Endothelial cell of umbilical vein (primary cell): ENCODE measurements around the gene CTSK. TPM values are rescaled to one million over a fixed set of nuclear protein-coding genes. Genes with fewer than 3 reads are reported as not detected.

Experiments used
- BruUV-seq: library from RNA; stranded (reverse); fragments of 400-500 nt; replicated peaks from 2 replicates; lab custom pipeline; 2021; lab: Mats Ljungman, UMichigan
- CTCF ChIA-PET: fragments of 300-600, 350-600 bp; sonication (Branson Sonifier 250); formaldehyde crosslinking; loops from one replicate; lab custom pipeline; 2021; ENCODE audit warnings: antibody characterized with exemption, inconsistent platforms; lab: Charles Lee
- POLR2A ChIA-PET: fragments of 300-600, 350-600 bp; sonication (Branson Sonifier 250); formaldehyde crosslinking; loops from one replicate; lab custom pipeline; 2021; ENCODE audit warnings: antibody characterized with exemption, inconsistent platforms; lab: Charles Lee
- DNase-seq: peaks from one replicate; pipeline ENCODE4 v3.0.0-alpha.2; 2011; ENCODE audit warnings: low read depth, low spot score
- FAIRE-seq: peaks from 2 replicates; lab custom pipeline; 2011; peaks lifted over from hg19 to GRCh38; lab: Jason Lieb, UNC
- H2AFZ ChIP-seq: 2 replicates; pipeline ENCODE4 v1.6.0; 2012; ENCODE audit warnings: low read depth, low read length, control low read depth, inconsistent platforms
- H3K27ac ChIP-seq: 2 replicates; pipeline ENCODE4 v1.5.1; 2011; ENCODE audit warnings: low read depth, mild to moderate bottlenecking, control low read depth, low read length, moderate library complexity; ENCODE audit not compliant: insufficient read depth
- H3K27me3 ChIP-seq, 2 experiments: 2 replicates each; pipeline versions ENCODE4 v1.6.0 to v1.6.1; 2011; ENCODE audit warnings: low read length in 2 of 2, mixed read lengths in 1 of 2; ENCODE audit not compliant: control insufficient read depth in 2 of 2, insufficient read depth in 2 of 2
- H3K36me3 ChIP-seq, 2 experiments: 2 replicates in 1 of 2; 3 replicates in 1 of 2; pipeline ENCODE4 v1.5.1; 2011; ENCODE audit warnings: low read length in 2 of 2, mild to moderate bottlenecking in 1 of 2, moderate library complexity in 1 of 2; ENCODE audit not compliant: control insufficient read depth in 2 of 2, insufficient read depth in 2 of 2; ENCODE audit errors: extremely low read depth in 1 of 2
- H3K4me1 ChIP-seq: 3 replicates; pipeline ENCODE4 v1.5.1; 2011; ENCODE audit warnings: mild to moderate bottlenecking, low read length; ENCODE audit not compliant: control insufficient read depth, insufficient read depth; ENCODE audit errors: extremely low read depth
- H3K4me2 ChIP-seq: 2 replicates; pipeline ENCODE4 v1.6.1; 2011; ENCODE audit warnings: low read length, control low read depth, mixed read lengths; ENCODE audit not compliant: insufficient read depth
- H3K4me3 ChIP-seq, 3 experiments: fragments of 200-600 bp in 1 of 3; sonication (generic), shearing (Covaris generic) in 1 of 3; replicated peaks in 1 of 3; 2 replicates each; pipeline ENCODE4 v1.5.1; 2011 to 2016; ENCODE audit warnings: control low read depth in 3 of 3, low read length in 3 of 3, mild to moderate bottlenecking in 2 of 3, inconsistent platforms in 1 of 3, low read depth in 1 of 3, moderate library complexity in 1 of 3; ENCODE audit not compliant: insufficient read depth in 1 of 3
- H3K79me2 ChIP-seq: 2 replicates; pipeline ENCODE4 v1.6.0; 2012; ENCODE audit warnings: low read length, inconsistent platforms; ENCODE audit not compliant: control insufficient read depth, insufficient read depth
- H3K9ac ChIP-seq: replicated peaks from 2 replicates; pipeline ENCODE3; 2011; ENCODE audit warnings: low read length, control low read depth; ENCODE audit not compliant: insufficient read depth; ENCODE audit errors: extremely low read depth
- H3K9me1 ChIP-seq: replicated peaks from 3 replicates; pipeline ENCODE4 v1.6.0; 2011; ENCODE audit warnings: mild to moderate bottlenecking, low read length; ENCODE audit not compliant: control insufficient read depth, insufficient read depth; ENCODE audit errors: extremely low read depth
- H3K9me3 ChIP-seq: replicated peaks from 2 replicates; pipeline ENCODE4 v1.5.1; 2012; ENCODE audit warnings: low read length, inconsistent platforms; ENCODE audit not compliant: control insufficient read depth, insufficient read depth
- H4K20me1 ChIP-seq: replicated peaks from 2 replicates; pipeline ENCODE3; 2011; ENCODE audit warnings: mild to moderate bottlenecking, low read length; ENCODE audit not compliant: control insufficient read depth, insufficient read depth; ENCODE audit errors: extremely low read depth
- CTCF ChIP-seq, 2 donors: IDR thresholded peaks; 1 replicate in 1 of 2; 2 replicates in 1 of 2; pipeline ENCODE4 v1.5.1; 2011; ENCODE audit warnings: low read length in 2 of 2, mild to moderate bottlenecking in 2 of 2, moderate library complexity in 2 of 2, control low read depth in 1 of 2, inconsistent platforms in 1 of 2, low read depth in 1 of 2; ENCODE audit not compliant: insufficient read depth in 1 of 2; ENCODE audit errors: extremely low read depth in 1 of 2
- EZH2 ChIP-seq: IDR thresholded peaks from 2 replicates; pipeline ENCODE4 v1.6.1; 2012; ENCODE audit warnings: borderline replicate concordance, low read depth, mild to moderate bottlenecking, moderate library complexity, low read length, inconsistent platforms; ENCODE audit not compliant: severe bottlenecking
- FOS ChIP-seq: IDR thresholded peaks from 2 replicates; pipeline ENCODE4 v1.6.1; 2011; ENCODE audit warnings: mild to moderate bottlenecking, low read length, moderate library complexity, borderline replicate concordance; ENCODE audit not compliant: insufficient read depth
- GATA2 ChIP-seq: IDR thresholded peaks from 2 replicates; pipeline ENCODE4 v1.7.0; 2011; ENCODE audit warnings: low read depth, mild to moderate bottlenecking, moderate library complexity, mixed read lengths, low read length; ENCODE audit not compliant: insufficient read length, insufficient read depth
- JUN ChIP-seq: IDR thresholded peaks from 2 replicates; pipeline ENCODE4 v1.6.1; 2011; ENCODE audit warnings: borderline replicate concordance, low read depth; ENCODE audit not compliant: insufficient read length, insufficient read depth
- MYC ChIP-seq: IDR thresholded peaks from one replicate; pipeline ENCODE4 v1.6.1; 2011; ENCODE audit warnings: mild to moderate bottlenecking, low read depth, low read length
- POLR2A ChIP-seq: IDR thresholded peaks from 2 replicates; pipeline ENCODE4 v1.6.1; 2012; ENCODE audit warnings: low read depth, mild to moderate bottlenecking, control low read depth, low read length
- POLR2AphosphoS5 ChIP-seq: IDR thresholded peaks from 2 replicates; pipeline ENCODE4 v1.6.1; 2012; ENCODE audit warnings: low read depth, mild to moderate bottlenecking, control low read depth, low read length, moderate library complexity; ENCODE audit not compliant: insufficient read depth
- dilution Hi-C: fragments of 300-500 bp; cut with MboI; formaldehyde crosslinking; loops from one replicate; pipeline ENCODE4 v1.15.0; 2019; ENCODE audit warnings: low sequenced_read_pairs; ENCODE audit not compliant: extremely low pct_ligation_motif_present
- intact Hi-C: fragments of 100-400 bp; cut with micrococcal nuclease; formaldehyde crosslinking; loops from one replicate; pipeline ENCODE4 v1.10.0; 2022
- polyA plus RNA-seq, 4 experiments: library from polyadenylated mRNA; depleted of rRNA in 3 of 4; stranded (reverse) in 3 of 4; unstranded in 1 of 4; fragments of >200 nt; gene quantifications; 2 replicates each; pipeline versions ENCODE4 v1.2.1 to v1.2.3, GENCODE V29; 2011 to 2012; ENCODE audit warnings: missing spikeins in 1 of 4
- total RNA-seq: library from RNA; stranded (reverse); gene quantifications from 2 replicates; pipeline ENCODE4 v1.2.3, GENCODE V29; 2021
- TF ChIP-seq, protein P1 (sequence below): IDR thresholded peaks from 2 replicates; pipeline ENCODE4 v1.6.1; 2011; ENCODE audit not compliant: insufficient read depth, insufficient read length

CTSK gene
- total and polyA plus RNA-seq, 2 donors (not counting 3 experiments of a cell fraction or from before 2014, with no cell fraction given): 18.5 to 45.6 TPM

- DNase-seq: no peak
- dilution Hi-C loops: no loop called here
- Histone ChIP-seq H3K4me3 (no peak overlapping the region), H3K9ac (no peak overlapping the region), H3K27ac (no peak overlapping the region), H3K9me3 (no peaks in the 10 kb centered on the region), H3K9me1 (no peaks in the 10 kb centered on the region), H3K4me2 (no peak overlapping the region), H3K27me3 (no peaks in the 10 kb centered on the region), H3K79me2 (no peaks in the 10 kb centered on the region), H3K4me1 (no peaks in the 10 kb centered on the region), H2AFZ (no peak overlapping the region), H4K20me1 (no peaks in the 10 kb centered on the region), H3K36me3 (peaks cover 0 to 5% of the 10 kb centered on the region in 2 experiments)
- no peak for TF ChIP-seq MYC
- no peak for TF ChIP-seq JUN
- no peak for TF ChIP-seq POLR2A
- TF ChIP-seq EZH2: no peak
- no peak for TF ChIP-seq GATA2
- no peak for TF ChIP-seq POLR2AphosphoS5
- TF ChIP-seq, protein P1, sequence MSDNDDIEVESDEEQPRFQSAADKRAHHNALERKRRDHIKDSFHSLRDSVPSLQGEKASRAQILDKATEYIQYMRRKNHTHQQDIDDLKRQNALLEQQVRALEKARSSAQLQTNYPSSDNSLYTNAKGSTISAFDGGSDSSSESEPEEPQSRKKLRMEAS: no peak
- TF ChIP-seq CTCF (IDR thresholded peaks at IDR 0.05; ENCODE audit: extremely low read depth in 1 of 2, insufficient read depth in 1 of 2, low read depth in 1 of 2, low read length in 2 of 2): no peak
- no peak for TF ChIP-seq FOS
- BruUV-seq: no TSS peak
- FAIRE-seq: no peak
- ChIA-PET CTCF (interaction anchor here (0.9 to 1.1 kb wide), 2 partner anchors 30 to 74 kb away, joined by 3 read pairs; no protein-coding TSS in a partner anchor), POLR2A (no interaction called here)
- intact Hi-C loops: no loop called here
Measured at GRCh38 chr1:150842964-150843363, 34.9 kb upstream of the CTSK start.
